SKM-1 (cell line): ENCODE measurements around the gene ZNRF3.
"Not testable (repeated sequence)": the region's sequence is repeated elsewhere in the genome, so short reads cannot be mapped to it uniquely, and the experiment has no call there.

Experiments used
- DNase-seq: peaks from one replicate; lab custom pipeline; 2025; ENCODE audit not compliant: unreplicated experiment; lab: John Stamatoyannopoulos, UW

Gene ZNRF3

DNA sequence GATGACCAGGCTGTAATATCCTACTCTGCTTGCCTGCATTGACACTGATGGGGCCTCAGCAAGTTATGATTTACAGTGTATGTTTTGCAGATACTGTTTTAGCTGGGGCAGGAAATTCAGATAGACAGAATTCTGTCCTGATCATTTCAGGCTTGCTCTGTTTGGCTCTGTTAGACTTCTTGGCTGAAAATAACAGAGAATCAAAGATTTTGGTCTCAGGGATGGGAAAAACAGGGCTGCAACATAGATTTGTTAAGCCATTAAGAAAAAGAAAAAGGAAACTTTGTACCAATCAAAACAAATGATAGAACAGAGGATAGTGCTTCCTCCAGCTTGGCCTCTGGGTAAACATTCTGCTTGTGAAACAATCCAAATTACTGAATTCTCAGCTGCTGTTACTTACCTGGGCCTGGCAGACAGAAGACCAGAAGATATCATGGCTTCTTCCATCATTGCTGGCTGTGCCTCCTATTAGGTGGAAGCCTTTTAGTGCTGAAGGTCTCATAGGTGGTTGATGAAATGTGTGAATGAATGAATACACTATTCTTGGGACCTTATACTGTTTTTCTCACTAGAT is 22.0 kb downstream of the ZNRF3 start:
- no peak for DNase-seq

DNA sequence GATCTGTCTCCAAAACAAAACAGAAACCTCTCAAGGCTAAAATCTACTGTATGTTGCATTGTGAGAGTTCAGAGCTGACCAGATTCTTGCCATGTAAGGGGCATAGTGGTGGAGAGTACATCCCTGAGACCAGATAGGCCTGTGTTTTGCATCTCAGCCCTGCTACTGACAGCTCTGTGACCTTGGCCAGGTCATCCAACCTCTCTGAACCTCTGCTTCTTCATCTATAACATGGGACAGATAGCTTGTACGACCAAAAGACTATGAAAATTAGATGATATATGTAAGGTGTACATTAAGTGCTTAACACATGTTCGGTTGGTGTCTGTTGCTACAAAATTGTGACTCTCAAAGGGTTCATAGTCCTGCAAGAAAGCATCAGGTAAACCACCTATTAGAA is 22.9 kb downstream of the ZNRF3 start:
- no peak for DNase-seq

DNA sequence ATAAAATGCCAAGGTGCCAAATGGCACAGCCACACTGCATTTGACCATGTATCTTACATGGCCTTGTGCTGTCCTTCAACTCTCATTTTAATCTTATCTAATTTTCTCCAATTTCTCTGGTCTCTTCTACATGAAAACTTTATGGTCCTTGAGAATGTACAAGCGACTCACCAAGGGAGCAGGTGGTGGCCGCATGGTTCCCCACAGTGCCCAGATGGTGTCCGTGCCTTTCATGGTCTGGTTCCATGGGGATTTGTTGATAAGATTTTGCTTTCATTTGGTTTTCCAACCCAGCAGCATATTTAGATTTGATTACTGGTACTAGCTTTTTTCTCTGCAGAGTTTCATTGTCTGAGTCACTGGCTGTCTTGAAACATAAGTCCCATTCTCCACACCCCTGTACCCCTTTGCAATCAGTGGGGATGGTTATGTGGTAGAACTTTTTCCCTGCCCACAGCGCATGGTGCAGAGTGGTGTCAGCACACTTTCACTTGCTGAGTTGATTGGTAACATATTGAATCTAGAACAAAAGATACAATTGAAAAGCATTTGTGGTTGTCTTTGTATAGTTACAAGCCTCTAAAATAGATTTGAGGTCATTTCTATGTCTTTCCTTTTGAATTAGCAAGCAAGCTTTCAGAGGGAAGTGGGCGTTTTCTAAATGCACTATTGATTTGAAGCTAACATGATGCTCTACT is 24.1 kb downstream of the ZNRF3 start:
- no peak for DNase-seq

DNA sequence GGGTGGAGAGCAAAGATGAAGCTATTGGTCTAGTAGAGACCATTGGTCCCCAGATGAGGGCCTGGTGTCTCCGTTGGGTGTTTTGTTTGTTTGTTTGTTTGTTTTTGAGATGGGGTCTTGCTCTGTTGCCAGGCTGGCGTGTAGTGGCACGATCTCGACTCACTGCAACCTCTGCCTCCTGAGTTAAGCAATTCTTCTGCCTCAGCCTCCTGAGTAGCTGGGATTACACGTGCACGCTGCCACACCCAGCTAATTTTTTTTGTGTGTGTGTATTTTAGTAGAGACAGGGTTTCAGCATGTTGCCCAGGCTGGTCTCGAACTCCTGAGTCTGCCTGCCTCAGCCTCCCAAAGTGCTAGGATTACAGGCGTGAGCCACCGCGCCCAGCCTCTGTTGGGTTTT is 25.4 kb downstream of the ZNRF3 start:
- DNase-seq = not testable (repeated sequence)

DNA sequence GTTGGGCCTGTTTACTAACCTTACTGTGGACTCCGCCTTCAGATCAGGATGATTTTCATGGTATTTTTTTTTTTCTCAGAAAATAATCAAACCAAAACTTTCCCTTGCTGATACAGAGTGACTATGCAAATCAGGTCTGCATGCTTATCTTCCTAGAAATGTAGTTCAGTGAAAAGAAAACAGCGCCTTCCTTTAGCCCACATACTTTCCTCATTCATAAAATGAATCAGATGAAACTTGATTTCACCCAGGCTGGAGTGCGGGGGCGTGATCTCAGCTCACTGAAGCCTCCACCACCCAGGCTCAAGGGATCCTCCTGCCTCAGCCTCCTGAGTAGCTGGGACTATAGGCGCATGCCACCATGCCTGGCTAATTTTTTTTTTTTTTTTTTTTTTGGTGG is 26.0 kb downstream of the ZNRF3 start:
- DNase-seq = no peak

DNA sequence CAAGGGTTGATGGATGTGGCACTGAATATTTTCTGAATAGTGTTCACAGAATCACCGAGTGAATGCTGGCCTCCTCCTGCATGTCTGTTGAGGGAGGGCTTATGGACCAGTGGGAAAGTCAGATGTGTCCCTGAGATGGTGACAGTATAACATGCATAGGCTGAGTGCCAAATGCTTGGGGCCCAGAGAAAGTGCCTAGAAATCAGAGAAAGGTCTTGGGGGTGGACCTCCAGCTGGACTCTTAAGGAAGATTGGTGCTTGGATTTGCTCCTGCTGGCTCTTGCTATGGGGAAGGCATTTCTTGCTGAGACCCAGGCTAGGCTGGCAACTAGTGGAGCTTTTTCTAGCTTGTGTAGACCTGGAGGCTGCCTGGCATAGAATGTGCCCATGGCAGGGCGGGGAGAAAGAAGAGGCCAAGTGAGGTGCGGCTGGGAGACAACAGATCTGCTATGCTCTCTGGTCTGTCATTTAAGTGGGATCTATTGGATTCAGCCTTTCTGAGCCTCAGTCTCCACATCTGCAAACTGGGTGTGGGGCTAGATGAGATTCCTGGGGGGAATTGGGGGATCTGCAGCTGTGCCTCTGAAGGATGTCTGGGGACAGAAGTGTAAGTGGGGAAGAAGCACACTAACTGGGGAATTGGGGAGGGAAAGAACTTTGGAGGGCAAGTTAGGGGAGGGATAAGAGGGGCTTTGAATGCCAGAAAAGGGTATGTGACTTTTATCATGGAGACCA is 27.4 kb downstream of the ZNRF3 start:
- DNase-seq = no peak

DNA sequence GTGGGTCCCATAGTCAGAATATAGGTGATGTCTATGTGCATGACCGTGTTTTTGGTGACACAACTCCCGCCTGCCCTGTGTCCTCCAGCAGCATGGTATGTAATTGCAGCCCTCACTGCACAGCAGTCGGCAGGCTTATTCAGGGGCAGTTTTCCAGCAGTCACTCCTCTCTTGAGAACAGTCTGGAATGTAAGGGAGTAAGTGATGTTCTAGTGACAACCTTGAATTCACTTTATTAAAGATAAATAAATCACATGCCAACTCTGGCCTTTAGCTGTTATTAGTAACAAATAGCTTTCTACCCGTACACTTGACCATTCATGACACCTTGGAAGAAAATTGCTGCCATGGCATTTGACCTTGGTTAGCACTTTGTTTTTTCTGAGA is 27.9 kb downstream of the ZNRF3 start:
- DNase-seq = no peak

DNA sequence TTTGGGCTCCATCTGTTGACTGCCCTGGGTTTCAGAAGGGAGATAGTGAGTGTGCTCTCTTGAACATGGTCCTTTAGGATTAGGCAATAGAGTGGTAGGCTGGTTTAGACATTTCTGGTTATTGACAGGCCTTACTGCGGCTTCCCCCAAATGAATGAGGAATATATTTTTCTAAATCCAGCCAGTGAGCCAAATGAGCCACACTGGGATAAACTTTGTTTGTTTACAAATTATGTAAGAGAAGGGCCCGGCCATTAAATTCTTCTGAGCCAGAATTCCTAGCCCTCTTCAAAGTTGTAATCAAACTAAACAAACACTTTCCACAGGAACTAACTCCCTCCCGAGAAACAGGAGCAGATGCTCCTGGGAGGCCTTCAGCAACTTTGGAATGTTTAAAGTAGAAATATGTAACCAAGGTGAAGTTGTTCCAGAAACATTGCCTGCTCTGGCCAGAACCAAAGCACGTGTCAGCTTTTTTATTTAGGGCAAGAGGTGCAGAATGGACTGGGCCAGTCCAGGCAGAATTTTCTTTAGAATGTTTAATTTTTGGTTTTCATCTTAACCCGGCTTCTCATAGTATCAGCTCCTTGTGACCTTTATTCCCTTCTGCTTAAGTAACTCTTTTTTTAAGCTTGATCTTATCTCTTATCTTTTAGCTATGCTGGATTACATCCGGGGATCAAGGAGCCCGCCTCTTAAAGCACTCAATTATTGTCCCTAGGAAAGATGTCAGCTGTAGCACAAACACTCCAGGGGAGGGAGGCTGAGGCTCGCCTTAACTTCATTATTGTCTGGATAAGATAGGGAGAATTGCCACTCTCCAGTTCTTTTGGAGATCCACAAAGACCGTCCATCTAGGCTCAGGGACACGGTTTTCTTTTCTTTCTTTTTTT is 28.7 kb downstream of the ZNRF3 start:
- no peak for DNase-seq

DNA sequence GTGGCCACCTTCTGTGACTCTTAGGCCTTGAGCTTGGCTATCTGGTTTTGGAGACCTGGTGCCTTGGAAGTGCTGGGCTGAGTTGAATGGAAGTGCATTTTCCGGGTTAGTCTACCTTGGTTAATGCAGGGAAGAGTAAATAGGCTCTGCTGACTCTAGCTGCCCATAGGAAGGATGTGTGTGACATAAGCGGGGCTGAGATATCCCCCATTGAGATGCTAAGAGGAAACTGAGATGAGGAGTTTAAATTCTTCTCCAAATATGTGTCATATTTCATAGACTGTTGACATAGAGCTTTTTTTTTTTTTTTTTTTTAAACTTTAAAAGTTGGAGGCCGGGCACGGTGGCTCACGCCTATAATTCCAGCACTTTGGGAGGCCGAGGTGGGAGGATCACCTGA is 30.8 kb downstream of the ZNRF3 start:
- no peak for DNase-seq

DNA sequence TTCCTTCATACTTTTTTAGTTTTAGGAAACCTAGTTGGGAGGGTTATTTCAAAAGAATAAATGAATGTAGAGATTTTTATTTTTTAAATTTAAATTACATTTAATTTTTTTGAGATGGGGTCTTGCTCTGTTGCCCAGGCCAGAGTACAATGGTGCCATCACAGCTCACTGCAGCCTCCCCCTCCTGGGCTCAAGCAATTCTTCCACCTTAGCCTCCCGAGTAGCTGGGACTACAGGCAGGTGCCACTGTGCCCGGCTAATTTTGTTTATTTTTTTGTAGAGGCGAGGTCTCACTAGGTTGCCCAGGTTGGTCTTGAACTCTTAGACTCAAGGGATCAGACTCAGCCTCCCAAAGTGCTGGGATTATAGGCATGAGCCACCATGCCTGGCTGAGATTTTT is 32.6 kb downstream of the ZNRF3 start:
- DNase-seq = no peak

DNA sequence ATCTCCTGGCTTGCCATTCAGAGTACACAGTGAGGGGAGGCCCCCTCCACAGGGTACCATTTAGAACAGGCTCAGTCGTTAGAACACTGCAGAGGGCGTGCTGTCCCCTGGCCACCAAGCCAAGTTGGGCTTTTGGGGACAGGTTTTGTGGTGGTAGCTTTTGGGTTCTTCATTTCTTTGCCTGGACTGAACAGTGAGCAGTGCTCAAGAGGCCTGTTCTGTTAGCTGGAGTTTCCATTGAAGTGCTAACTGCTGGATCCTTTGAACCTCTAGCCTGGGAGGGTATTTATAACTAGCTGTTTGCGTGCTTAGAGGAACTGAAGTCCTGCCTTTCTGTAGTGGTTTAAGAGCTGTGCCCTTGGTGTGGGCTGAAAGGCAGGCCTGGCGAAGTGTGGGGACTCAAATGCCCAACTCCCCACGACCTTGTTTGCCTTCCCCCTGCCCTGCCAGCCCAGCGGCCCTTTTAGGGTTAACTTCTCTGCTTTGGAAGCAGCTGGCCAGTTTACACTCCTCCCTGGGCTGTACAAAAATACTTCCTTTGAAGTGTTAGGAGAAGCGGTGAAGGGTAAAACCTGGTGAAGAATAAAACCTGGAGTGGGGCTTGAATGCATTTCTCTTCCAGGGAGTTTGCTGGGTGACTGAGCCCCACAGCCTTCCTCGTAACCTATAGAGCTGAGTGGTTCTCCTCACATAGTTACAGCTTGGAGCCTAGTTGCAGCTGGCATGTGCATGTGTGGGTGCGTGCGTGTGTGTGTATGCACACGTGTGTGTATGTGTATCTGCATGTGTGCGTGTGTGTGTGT is 34.6 kb downstream of the ZNRF3 start:
- DNase-seq = no peak

DNA sequence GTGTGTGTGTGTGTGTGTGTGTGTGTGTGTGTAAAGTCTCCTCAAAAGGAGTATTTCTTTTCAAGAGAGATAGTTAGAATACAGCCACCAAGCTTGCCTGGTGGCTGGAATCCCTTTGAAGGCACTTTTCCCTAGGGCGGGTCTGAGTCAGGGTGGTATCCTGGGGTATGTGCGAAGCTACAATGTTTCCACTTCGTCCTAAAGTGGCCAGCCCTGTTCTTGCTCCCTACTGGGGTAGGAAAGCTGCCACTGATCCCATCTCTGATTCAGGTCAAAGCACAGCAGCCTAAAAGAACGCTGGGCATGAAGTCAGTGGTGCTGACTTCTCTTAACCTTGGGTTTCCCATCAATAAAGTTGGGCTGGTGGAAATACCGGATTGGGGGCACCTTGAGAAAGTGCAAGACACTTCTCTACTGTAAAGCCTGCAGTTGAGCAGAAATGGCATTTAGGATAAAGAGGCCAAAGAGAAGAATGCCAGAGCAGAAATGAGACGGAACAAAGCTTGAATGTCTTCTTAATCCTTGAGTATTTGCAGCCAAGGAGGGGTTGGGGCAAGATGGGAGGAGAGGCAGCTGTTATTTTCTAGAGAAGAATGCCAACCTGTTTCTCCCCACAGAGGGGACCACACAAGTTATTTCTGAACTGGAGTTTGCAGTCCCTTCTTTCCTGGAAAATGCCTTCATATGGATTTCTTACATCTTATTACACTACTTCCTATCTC is 35.3 kb downstream of the ZNRF3 start:
- no peak for DNase-seq

DNA sequence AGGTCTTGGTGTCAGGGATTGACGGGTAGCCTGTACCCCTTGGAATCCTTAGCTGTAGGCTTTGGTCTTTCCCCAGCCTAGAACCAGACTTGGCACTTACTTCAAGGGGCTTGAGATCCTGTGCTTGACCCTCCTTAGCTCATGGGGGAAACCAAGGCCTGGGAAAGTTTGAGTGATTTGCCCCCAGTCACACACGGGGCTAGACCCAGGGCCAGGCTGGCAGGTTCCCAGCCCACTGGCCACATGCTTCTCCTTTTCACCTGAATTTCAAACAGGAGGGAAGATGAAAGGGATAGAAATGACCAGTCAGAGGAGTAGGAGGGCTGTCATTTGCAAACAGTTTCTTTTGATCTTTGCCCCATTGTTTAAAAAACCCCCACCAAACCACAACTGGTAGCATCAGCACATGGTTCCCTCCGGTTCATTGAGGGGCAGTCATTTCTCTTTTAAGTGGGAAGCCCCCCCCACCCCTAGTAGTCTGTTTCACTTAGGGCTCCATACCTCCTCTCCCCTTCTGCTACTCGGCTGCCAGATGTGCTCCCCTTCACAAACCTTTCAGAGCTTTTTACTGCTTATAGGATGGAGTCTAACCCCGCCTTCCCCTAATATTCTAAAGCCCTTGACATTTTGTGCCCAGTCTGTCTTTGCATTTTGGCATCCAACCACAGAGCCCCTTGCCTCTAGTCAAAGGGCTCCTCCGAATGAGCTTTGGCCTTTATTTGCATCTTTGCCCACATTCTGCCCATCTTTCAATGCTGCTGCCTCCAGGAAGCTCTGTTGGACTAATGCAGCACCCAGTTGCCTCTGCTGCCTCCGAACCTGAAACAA is 37.6 kb downstream of the ZNRF3 start:
- DNase-seq = no peak

DNA sequence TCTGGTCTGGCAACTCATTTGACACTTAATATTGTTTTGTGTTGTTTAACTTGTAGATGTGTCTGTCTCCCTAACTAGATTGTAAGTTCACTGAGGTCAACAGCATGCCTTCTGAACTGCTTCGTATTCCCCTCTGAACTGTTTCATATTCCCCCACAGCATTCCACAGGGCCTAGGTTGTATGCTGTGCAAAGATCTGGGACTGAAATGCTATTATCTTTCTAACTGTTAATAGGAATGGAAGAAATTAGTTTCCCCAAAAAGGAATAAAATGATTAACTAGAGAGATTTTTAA is 38.2 kb downstream of the ZNRF3 start:
- DNase-seq = no peak

DNA sequence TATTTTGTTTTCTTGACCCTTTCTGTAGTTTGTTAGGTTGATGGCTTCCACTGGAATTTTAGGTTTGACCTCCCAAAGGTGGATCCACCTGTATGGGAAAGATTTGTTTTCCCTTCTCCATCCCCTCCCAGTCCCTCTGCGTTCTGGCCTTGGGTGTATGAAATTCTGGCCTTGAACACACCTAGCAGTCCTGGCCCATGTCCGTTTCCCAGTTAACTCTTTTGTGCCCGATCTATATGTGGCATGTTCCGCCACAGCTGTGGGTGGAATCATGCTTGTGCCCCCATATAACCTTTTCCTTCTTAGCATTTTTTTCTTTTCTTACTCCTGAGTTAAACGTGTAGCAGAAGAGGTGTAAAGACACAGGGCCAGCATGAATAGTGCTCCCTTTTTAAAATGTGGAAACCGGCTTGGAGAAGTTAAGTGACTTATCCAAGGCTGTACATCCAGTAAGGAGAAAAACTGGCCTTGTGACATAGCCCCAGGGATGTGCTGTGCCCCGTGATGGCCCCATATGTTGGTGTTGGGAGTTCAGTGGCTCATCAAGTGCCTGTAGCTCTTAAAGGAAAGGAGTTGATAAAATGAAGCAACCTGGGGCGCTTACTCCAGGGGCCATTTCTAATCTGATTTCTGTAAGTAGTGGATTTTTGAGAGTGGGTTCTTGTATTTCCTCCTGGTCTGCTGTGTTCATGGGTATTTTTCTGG is 39.3 kb downstream of the ZNRF3 start:
- DNase-seq = no peak

DNA sequence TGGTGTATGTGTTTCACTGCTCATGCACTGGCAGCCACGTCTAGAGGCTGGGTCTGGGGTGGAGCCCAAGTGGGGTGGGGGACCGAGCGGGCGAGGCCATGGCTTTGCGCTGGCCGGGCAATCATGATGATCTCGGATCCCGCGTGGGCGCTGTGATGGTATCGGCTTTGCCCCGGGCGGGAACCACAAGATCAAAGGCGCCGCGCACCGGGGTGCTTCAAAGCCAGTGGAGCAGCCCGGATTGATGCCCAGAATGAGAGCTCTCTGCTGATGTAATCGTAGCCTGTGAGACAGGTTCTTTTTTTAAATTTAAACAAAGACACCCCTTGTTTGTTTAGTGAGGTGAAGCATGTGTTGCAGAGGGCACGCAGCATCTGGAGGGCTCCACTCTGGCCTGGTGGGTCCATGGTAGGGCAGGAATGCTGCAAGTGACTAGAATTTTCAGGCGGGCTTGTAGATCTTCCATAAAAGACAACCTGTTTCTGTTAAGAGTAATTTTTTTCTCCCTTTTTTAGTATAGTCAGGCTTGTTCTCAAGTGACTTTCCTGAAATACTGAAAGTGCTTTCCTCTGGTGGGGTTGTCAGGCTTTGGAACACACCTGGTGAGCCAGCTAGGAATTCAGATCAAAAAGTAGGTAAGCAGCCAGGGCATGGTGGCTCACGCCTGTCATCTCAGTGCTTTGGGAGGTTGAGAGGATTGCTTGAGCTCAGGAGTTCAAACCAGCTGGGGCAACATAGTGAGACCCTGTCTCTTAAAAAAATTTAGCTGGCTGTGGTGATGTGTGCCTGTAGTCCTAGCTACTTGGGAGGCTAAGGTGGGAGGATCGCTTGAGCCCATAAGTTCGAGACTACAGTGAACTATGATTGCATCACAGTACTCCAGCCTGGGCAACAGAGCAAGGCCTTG is 40.7 kb downstream of the ZNRF3 start:
- no peak for DNase-seq

DNA sequence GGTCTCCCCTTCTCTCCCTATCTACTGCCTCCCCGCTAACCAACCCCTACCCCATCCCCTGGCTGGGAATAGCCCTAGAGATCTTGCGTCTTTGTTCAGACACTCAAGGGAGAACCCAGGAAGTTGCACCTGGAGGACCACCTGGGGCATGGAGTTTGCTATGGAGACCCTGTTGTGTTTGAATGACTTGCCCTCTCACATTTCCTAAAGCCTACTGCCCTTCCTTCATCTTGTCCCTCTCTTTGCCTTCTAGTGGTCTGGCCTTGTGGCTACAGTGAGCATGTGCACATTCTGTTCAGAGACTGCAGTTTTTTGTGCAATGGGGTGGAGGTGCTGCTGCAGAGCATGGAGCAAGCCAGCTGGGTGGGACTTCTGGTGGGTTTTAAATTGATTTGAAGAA is 42.5 kb downstream of the ZNRF3 start:
- DNase-seq = no peak

DNA sequence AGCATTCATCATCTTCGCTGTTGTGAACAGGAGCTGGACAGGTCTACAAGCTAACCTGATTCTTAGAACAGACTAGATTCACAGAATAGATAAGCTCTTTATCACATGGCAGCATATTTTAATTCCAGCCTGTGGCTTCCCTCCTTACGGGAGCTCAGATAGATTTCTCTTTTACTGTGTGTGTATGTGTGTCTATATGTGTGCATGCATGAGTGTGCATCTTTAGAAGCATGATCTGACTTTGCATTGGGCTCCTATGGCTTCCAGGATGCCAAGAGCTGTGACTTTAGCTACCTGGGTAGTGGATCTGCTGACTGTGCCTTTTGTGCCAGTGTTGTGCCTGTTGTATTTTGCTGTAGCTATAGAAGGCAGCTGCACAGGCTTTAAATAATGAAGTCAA is 44.3 kb downstream of the ZNRF3 start:
- DNase-seq = no peak
